ENCODE data around the gene BSN. TPM values are rescaled to one million over a fixed set of nuclear protein-coding genes. Genes with fewer than 3 reads are reported as not detected.
"Not testable (repeated sequence)": the region's sequence is repeated elsewhere in the genome, so short reads cannot be mapped to it uniquely, and the experiment has no call there.

Gene BSN
- total RNA-seq, 1 experiment from 2014 or later, result 0.17 TPM

DNA sequence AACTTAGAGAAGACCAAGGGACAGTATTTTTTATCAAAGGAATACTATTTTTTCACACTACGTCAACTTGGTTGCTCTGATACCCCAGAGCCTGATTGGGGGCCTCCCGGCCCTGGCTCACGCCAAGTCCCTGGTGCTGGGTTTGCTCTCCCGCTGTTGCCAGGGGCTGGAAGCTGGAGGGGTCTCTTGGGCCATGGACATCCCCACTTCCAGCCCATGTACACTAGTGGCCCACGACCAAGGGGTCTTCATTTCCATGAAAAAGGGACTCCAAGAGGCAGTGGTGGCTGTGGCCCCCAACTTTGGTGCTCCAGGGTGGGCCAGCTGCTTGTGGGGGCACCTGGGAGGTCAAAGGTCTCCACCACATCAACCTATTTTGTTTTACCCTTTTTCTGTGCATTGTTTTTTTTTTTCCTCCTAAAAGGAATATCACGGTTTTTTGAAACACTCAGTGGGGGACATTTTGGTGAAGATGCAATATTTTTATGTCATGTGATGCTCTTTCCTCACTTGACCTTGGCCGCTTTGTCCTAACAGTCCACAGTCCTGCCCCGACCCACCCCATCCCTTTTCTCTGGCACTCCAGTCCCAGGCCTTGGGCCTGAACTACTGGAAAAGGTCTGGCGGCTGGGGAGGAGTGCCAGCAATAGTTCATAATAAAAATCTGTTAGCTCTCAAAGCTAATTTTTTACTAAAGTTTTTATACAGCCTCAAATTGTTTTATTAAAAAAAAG lies 20.3 kb upstream of the BSN start:
- no peak for DNase-seq (ENCODE audit: low read depth)

DNA sequence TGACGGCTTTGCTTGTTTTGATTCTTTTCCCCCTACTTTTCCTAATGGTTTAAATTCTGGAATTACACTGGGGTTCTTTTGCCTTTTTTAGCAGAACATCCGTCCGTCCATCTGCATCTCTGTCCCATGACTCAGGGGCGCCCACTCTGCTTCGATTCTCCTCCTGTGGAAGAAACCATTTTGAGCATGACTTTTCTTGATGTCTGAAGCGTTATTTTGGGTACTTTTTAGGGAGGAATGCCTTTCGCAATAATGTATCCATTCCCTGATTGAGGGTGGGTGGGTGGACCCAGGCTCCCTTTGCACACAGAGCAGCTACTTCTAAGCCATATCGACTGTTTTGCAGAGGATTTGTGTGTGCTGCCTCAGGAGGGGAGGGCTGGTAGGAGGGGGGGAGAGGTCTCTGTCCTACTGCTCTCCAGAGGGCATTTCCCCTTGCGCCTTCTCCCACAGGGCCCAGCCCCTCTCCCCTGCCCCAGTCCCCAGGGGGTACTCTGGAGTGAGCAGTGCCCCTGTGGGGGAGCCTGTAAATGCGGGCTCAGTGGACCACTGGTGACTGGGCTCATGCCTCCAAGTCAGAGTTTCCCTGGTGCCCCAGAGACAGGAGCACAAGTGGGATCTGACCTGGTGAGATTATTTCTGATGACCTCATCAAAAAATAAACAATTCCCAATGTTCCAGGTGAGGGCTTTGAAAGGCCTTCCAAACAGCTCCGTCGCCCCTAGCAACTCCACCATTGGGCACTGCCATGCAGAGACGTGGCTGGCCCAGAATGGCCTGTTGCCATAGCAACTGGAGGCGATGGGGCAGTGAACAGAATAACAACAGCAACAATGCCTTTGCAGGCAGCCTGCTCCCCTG lies 19.5 kb upstream of the BSN start:
- DNase-seq (ENCODE audit: low read depth), result peak; percentile 64

DNA sequence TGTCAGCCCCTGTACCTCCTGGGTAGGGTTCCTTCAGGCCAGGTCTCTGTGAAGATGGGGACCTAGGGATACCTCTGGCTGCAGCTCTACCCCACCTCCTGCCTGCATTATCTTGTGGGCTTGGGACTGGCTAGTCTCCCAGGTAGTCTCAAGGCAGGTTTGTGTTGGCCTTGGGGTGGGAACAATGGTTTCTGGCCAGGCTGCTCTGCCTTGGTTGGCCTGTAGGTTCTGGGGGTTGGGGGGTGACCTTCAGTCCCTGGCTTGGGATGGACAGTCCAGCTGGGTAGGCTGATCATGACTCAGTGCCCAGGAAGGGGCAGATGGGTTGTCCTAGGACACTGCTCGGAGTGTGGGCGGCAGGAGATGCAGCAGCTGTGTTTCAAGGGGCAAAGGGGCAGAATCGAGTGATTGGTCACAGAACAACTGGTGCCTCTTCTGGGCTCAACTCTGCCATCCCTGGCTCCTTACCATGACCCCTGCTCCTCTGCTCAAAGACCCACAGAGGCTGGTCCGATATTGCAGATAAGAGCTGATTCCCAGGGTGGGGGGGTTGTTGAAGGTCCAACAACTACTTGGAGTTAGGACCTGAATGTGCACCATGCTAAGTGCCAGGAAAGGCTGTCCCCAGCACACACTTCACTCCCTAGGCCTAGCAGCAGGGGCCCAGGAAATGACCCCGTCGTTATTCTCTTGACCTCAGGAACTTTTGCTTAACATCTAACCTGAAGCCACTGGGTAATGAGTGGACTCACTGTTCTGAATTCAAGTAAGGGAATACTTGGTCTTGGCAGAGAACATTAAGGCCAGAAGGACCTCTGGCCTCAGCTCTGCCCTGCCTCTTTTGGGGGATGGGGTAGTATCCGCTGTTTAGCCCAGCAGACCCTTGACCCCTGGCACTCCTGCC lies 18.1 kb upstream of the BSN start:
- peak; percentile 86 for DNase-seq (ENCODE audit: low read depth)

DNA sequence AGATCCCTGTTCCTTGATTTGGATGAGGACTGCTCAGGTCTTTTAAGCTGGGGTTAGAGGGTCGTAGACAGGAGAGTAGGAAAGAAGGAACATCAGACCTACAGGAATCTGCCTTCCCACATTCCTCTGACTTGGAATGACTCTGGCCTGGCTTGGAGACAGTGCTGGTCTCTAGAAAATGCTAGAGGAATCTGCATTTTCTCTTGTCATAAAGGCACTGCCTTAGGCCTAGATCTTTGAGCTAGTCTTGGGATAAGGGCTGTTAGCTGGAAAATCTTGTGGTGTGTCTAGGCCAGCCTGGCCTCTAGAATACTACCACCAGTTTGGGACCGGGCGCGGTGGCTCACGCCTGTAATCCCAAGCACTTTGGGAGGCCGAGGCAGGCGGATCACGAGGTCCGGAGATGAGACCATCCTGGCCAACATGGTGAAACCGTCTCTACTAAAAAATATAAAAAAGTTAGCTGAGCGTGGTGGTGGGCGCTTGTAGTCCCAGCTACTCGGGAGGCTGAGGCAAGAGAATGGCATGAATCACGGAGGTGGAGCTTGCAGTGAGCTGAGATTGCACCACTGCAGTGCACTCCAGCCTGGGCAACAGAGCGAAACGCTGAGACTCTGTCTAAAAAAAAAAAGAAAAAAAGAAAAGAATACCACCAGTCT lies 17.3 kb upstream of the BSN start:
- DNase-seq (ENCODE audit: low read depth), result no peak

GRCh38 chr3:49539659-49540560 lies 14.4 kb upstream of the BSN start:
- DNase-seq (ENCODE audit: low read depth), result peak; percentile 92

- DNase-seq (ENCODE audit: low read depth), result no peak
These were observed 2.2 kb upstream of the BSN start for GRCh38 chr3:49552087-49552486.

- peak; percentile 49 for DNase-seq (ENCODE audit: low read depth)
These were observed 969 bp upstream of the BSN start for GRCh38 chr3:49553324-49553691.

GRCh38 chr3:49554633-49555265 lies 472 bp downstream of the BSN start:
- no peak for DNase-seq (ENCODE audit: low read depth)

DNA sequence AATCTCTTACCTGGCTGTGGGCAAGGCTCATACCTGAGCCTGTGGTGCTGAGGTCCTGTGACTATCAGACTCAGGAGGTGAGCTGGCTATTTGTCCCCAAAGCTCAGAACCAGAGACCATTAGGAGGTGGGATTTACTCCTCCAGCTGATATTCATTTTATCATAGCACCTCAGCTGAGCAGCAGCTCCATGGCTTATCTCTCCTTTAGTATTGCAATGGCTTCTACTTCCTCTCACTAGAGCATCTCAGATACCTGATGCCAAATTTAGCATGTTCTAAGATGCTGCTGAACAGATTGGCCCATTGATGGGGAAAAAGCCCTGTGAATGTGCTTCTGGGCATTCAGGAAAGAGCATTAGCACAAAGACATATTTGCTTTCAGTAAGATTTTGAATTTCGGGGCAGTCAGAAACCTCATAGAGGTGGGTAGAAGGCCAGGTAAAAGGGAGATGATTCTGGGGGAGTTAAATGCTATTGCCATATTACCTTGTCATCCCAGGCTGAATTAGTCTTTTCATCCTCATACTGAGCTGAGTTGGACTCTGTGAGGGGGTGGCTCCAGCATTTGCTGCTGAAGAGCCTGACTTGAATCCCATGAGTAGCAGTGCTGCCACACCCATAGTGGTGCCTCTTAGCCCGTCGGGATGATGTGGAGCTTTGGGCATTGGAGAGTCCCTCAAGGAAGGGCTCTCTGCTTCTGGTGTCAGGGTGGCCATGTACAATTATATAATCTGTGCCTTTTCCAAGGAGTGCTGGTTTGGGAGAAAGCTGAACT lies 2.4 kb downstream of the BSN start:
- DNase-seq (ENCODE audit: low read depth), result no peak

GRCh38 chr3:49563040-49563578 lies 8.8 kb downstream of the BSN start:
- DNase-seq (ENCODE audit: low read depth), result no peak

DNA sequence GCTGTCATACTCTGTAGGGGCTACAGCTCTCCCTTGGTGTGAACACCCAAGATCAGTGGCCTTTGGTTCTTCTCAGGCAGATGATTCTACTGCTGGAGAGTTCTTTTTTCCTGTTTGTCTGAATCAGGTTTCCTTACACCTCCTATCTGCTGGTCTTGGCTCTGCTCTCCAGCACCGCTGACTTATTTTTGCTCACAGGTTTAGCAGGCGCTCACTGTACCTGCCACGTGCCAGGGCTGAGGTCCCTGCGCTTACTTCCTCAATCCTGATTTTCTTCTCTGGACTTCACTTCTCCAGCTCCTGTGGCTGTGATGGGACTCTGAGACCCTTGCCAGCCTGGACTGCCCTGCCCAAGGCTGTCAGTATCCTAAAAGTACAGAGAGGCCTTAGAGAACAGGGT lies 9.5 kb downstream of the BSN start:
- no peak for DNase-seq (ENCODE audit: low read depth)

DNA sequence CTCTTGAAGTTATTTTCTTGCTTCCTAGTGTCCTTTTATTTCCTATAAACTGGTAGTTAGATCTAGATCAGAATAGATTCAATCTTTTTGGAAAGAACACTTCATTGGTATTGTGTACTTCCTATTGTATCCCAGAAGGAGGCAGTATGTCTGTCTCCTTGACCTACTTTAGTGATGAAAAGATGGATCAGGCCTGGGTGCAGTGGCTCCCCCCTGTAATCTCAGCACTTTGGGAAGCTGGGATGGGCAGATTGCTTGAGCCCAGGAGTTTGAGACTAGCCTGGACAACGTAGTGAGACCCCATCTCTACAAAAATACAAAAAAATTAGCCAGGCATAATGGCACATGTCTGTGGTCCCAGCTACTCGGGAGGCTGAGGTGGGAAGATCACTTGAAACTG lies 12.0 kb downstream of the BSN start:
- DNase-seq (ENCODE audit: low read depth), result peak; percentile 5

- no peak for DNase-seq (ENCODE audit: low read depth)
These were observed 13.1 kb downstream of the BSN start for GRCh38 chr3:49567406-49567805.

- no peak for DNase-seq (ENCODE audit: low read depth)
These were observed 14.7 kb downstream of the BSN start for GRCh38 chr3:49568965-49569364.

DNA sequence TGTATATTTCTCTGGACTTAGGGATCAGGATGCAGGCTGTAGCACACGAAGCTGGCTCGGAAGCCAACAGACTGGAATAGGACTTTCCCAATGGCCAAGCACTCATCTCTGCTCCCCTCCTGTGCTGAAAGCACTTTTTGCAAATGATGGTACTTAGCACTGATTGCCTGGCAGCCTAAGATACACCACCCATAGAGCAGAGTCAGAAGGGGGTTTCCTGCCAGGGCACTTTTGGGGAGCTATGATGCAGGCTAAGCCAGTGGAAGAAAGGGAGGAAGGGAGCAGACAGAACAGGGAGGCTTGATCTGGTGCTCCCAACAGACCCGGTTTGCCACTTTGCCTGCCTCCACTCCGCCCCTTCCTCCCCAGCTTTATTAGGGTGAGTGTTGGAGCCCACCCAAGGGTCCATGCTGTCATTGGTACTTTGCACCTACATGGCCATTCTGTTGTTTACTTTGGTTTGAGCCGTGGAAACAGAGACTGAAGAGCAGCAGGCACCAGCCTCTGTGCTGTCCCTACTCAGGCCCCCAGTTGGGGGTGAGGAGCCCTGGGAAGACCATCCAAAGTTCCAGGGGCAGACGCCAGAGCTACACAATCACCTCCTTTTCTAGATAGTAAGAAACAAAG lies 15.9 kb downstream of the BSN start:
- DNase-seq (ENCODE audit: low read depth), result no peak

DNA sequence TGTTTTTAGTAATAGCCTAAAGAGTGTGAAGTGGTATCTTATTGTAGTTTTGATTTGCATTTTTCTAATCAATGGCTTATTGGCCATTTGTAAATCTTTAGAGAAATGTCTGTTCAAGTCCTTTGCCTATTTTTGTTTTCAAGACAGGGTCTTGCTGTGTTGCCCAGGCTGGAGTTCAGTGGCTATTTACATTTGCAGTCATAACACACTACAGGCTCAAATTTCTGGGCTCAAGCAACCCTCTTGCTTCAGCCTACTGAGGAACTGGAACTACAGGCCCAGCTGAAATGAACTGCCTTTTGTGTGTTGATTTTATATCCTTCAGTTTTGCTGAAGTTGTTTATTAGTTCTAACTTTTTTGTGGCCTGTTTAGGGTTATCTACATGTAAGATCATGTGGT lies 27.9 kb downstream of the BSN start:
- no peak for DNase-seq (ENCODE audit: low read depth)

GRCh38 chr3:49585261-49585755 lies 31.0 kb downstream of the BSN start:
- DNase-seq (ENCODE audit: low read depth), result not testable (repeated sequence)

DNA sequence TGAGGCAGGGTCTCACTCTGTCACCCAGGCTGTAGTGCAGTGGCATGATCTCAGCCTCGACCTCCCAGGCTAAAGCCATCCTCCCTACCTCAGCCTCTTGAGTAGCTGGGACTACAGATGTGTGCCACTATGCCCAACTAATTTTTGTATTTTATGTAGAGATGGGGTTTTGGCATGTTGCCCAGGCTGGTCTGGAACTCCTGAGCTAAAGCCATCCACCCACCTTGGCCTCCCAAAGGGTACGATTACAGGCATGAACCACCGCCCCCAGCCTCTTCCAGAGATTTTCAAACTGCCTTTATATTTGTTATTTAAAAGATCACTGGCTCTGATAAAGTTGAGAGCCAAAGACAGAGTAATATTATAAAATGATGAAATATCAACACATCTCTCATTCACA lies 37.3 kb downstream of the BSN start:
- DNase-seq (ENCODE audit: low read depth), result no peak
